HuH-7 (cell line): ENCODE measurements around the gene TELO2.

Experiments
- DNase-seq: peaks from one replicate; pipeline ENCODE4 v3.0.0; 2011; ENCODE audit warnings: low spot score

TELO2 gene

GRCh38 chr16:1537138-1537577, 44.0 kb downstream of the TELO2 start:
- DNase-seq: no peak

DNA sequence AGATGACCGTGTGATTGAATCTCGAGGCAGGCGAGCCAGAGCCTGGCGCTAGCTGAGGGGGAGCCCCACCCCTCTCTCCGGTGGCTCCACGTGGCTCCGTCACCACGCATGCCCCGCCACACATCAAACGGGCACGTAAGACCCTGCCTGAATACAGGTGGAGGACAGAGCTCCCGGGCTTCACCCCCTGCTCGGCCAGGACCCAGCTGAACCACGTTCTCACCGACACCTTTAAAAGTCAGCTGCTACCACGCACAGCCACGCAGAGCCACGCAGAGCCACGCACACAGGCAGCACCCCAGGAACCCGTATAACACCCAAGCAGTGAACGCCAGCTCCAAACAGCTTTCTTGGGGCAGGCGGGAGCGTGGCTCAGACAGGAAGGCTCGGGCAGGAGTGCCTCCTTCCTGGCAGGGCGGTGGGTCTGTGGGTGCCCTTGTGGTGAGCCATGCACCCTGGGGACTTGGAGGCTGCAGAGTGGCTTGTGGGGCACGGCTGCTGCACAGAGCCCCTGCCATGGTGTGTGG, 44.7 kb downstream of the TELO2 start:
- DNase-seq: no peak

DNA sequence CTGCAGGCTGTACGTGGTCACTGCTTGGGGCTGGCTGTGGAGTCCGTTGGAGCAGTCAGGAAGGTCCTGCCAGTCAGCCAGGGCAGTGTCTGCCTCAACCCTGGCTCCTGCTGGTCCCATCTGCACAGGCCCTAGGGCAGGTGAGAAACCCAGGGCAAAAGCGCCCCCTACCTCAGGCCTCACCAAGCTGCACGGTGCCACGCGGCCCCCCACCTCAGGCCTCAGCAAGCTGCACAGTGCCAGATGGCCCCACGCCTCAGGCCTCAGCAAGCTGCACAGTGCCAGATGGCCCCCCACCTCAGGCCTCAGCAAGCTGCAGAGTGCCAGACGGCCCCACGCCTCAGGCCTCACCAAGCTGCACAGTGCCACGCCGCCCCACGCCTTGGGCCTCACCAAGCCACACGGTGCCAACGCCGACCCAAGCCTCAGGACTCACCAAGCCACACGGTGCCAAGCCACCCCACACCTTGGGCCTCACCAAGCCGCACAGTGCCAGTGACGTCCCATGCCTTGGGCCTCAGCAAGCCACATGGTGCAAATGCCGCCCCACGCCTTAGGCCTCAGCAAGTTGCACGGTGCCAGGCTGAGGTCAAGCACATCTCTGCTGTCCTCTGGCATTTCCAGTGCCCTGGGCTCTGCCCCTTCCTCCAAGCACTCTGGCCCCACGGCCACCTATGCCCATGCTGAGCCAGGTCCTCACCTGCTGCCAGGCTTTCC, 45.8 kb downstream of the TELO2 start:
- peak; percentile 47 for DNase-seq

GRCh38 chr16:1539720-1540555, 46.8 kb downstream of the TELO2 start:
- no peak for DNase-seq

DNA sequence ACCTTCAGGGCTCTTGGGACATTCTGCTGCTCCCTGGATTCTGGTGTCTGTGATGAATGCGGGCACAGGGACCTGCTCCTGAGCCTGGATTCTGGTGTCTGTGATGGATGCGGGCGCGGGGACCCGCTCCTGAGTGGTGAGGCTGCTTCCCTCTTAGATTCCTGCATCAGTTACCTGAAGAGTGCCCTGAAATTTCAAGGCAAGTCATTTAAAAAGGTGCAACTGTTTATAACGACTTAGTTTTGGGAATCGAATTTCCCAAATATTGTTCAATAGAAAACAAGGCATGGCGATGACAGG, 47.3 kb downstream of the TELO2 start:
- no peak for DNase-seq

DNA sequence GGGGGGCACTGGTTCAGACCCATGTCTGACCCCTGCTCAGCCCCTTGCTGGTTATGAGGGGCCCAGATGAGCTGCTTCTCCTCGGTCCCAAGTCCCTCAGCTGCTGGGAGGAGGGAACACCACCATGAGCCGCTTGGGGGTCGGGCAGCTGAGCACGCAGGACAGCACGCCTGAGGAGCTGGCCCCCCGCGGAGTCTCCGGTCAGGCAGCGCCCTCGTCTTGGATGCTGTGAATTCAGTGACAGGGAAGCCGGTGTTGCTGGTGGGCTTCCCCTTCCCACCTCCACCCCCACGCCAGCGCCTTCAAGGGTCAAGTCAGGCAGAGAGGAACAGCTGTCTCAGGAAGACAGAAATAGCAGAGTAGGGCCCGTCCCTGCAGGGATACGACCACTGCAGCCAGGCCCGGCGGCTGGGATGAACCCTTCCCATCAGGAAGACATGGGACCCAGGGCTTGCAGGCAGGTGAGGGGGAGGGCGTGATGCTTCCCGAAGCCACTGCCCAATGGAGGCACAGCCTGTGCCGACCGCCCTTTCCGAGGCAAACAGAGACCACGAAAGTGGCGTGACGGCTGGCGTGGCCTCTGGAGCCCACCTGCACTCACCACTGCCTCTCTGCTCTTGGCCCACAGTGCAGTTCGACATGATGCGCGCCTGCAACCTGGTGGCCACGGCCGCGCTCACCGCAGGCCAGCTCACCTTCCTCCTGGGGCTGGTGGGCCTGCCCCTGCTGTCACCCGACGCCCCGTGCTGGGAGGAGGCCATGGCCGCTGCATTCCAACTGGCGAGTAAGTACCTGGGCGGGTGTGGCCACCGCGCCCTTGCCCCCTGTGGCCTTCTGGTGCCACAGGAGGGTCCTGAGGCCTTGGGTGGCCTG, 48.4 kb downstream of the TELO2 start:
- DNase-seq: no peak

- DNase-seq: no peak
These were observed 49.0 kb downstream of the TELO2 start for GRCh38 chr16:1542166-1542500.

DNA sequence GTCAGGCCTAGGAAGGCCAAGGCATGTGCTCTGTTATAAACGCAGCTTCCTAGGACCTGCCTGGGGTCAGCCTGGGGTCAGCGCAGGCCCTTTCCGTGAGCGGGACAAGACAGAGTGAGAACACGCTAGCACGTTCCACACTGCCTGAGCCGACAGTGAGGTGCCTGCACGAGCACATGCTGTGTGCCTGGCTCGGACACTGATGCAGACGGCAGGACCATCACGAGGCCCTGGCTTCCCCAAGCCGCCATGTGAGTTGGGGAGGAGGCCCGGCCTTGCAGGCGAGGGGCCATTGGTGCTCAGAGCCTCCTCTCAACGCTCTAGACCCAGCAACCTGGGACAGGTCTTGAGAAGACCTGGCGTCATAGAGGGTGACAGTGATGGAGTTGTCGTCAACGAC, 49.4 kb downstream of the TELO2 start:
- no peak for DNase-seq

DNA sequence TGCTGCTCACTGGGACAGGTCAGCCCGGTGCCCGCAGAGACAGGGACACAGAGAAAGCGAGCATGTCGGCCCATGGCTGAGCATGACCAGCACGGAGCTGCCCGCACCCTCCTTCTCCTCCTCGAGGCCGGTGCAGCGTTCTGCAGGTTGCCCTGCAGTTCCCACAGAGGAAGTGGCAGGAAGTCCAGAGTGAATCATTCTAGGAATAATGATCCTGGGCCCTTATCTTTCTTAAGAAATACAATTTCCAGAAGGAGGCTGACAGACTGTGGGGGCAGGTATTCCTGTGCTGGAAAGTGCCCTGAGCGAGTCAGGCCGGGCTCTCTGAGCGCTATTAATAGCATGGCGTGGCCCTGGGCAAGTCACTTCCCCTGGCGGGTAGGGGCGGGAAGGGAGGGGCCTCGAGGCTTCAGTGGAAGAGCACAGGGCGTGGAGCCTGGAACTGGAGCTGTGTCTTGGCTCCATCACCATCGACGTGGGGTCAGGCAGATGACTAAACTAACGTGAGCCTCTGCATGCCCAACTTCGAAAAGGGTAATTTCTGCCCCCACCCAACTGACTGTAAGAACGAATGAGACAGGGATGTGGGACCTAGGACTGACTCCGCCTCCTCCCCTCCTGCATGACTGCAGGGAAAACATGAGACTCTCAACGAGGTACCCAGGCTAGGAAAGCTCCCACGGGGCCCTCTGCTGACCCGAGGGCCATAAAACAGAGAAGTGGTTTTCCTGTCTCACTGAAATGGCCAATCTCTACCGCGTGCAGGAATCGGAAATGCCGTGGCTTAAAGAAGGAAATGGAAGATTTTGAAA, 50.1 kb downstream of the TELO2 start:
- DNase-seq: peak; percentile 56

- DNase-seq: no peak
These were observed 52.2 kb downstream of the TELO2 start for GRCh38 chr16:1545044-1546040.

GRCh38 chr16:1546430-1546829, 53.3 kb downstream of the TELO2 start:
- DNase-seq: no peak

- no peak for DNase-seq
These were observed 55.1 kb downstream of the TELO2 start for GRCh38 chr16:1548233-1548632.

- DNase-seq: no peak
These were observed 55.6 kb downstream of the TELO2 start for GRCh38 chr16:1548727-1549126.

GRCh38 chr16:1550069-1550468, 56.9 kb downstream of the TELO2 start:
- no peak for DNase-seq

DNA sequence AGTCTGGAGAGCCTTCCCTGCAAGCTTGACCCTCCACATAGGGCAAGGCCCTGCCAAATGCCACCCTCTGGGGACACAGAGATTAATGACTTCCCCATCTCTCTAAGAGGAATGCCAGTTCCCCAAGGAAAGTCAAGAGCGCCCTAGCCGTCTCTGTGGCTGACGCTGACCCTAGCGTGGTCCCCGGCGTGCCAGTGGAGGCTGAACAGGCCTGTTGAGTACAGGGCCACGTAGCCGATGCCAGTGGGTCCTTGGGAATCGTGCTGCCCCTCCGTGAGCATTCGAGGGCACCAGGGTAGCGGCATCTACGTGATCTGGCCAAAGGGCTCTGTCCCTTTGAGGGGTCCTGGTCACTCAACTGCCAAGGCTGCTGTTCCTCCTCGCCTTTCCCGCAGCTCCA, 57.5 kb downstream of the TELO2 start:
- DNase-seq: no peak

GRCh38 chr16:1551166-1551565, 58.0 kb downstream of the TELO2 start:
- DNase-seq: no peak

DNA sequence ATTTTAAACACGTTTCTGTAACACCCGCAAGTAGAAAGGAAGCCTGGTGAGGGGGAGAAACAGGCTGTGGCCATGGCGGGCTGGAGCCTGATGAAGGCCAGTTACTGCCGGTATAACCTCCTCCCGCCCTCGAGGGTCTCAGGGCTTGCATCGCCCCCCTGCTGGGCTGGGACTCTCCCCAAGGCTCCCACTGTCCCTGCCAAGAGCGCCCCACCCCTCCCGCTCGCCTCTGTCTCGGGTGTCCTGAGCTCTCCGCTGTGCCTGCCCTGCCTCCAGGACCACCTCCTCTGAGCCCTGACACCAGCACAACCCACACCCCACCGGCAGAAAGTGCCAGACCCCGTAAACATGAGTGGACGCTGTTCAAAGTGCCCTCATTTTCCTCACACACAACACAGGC, 59.0 kb downstream of the TELO2 start:
- no peak for DNase-seq

DNA sequence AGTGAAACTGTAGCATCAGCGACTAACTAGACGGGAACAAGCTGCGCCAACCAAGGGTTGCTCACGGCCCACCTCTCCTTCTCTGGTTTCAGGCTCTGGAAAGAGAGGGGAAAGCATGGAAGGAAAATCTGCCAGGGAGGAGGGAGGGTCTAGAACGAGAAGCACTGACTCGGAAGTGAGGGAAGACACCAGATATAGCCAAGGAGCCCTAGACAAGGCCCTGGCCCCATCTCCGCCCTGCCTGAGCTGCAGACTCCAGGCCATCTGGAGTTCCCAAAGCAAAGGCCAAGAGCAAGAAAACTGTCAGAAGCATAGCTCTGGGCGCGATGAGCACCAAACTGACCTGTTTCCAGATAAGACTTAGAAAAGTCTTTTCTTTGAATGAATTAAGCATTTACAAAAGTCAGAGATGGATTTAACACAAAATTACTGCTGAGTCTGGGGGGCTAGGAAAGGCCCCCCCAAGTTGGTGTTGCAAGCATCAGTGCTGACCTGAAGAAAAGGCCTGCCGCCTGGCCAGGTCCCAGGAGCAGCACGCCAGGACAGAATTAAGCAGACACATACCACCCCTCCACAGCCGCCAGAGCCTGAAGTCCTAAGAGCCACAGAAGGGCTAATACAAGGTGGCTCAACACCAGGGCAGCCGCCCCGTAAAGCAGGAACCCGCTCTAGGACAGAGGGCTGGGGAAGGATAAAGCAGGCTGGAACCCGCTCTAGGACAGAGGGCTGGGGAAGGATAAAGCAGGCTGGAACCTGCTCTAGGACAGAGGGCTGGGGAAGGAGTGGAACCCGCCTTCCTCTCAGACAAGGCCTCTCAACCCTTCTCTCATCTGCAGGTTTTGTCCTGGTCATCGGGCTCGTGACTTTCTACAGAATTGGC, 61.0 kb downstream of the TELO2 start:
- no peak for DNase-seq

GRCh38 chr16:1554826-1555445, 61.8 kb downstream of the TELO2 start:
- no peak for DNase-seq
